HG02981 (cell line): Measurements from ENCODE around the gene CD80.
A peak's percentile ranks its signal among the peaks of the same experiment; 100 is the strongest.
"Not testable (repeated sequence)": the region's sequence is repeated elsewhere in the genome, so short reads cannot be mapped to it uniquely, and the experiment has no call there.

Experiments
- ATAC-seq: cut with Tn5 transposase; IDR thresholded peaks from one replicate; pipeline ENCODE4 v1.9.1; 2021; ENCODE audit warnings: mild to moderate bottlenecking, moderate library complexity; ENCODE audit not compliant: unreplicated experiment

Gene CD80, protein sequence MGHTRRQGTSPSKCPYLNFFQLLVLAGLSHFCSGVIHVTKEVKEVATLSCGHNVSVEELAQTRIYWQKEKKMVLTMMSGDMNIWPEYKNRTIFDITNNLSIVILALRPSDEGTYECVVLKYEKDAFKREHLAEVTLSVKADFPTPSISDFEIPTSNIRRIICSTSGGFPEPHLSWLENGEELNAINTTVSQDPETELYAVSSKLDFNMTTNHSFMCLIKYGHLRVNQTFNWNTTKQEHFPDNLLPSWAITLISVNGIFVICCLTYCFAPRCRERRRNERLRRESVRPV

DNA sequence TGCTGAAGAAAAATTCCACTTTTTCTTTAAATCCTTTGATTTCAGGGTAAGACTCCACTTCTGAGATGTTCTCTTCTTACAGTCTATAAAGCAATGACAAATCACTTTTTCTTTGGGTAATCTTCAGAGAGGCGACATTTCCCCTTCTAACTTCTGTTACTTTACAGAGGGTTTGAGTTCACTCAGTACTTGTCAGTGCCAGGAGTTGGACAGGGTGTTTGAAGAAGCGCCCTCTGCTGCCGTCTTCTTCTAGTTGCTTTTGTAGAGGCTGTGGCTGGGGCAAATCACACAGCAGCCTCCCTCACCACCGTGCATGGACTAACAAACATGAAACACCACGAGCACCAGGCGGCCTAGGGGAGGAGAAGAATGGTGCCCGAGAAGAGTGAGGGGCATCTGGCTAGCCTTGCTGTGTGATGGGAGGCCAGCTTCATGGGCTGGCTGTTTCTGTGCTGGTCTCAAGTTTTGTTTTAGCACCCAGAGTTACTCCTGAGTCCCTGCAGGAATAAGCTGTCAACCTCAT, at the start of gene CD80:
Gene CD80, minus strand, starts transcription at position 174 of the 523 bp plus-strand sequence. CDS start 1,886 bp downstream, outside the sequence.
- ATAC-seq = peak; percentile 62

GRCh38 chr3:119608405-119609000, 49.1 kb upstream of the CD80 start:
- no peak for ATAC-seq

- ATAC-seq = no peak
Observed at GRCh38 chr3:119604878-119605277, 45.5 kb upstream of the CD80 start.

DNA sequence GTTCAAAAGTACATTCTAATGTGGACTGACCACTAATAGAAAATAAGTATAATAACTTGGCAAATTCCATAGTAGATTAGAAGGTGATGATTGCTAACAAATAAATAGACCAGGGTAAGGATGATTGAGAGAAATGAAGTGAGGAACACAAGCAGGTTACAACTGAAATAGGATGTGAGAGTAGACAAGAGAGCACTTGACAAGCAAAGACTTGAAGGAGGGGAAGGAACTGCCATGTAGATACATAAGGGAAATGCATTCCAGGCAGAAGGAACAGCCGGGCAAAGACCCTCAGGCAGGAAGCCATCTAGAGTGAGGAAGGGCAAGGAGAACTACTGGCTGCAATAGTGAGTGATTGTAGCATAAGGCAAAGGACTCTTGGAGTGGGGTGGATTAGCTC, 43.3 kb upstream of the CD80 start:
- no peak for ATAC-seq

- ATAC-seq = no peak
Observed at GRCh38 chr3:119601154-119601553, 41.7 kb upstream of the CD80 start.

DNA sequence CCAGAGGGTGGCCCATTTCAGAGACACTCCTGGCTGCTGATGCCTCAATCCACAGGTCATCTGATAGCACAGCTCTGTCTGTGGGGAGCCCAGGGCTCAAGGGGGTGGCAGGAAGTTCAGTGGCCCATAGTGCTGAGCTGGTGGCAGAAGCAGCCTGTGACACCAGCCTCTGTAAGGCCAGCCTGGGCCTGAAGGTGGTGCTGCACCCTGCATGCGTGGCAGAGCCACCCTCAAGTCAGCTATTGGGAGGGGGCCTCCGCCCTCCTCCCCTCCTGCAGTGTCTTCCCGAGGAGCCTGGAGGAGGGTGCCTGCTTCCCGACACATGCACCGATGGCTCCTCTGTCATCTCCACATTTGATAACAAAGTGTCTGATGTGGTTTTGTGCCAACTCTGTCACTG, 41.3 kb upstream of the CD80 start:
- peak; percentile 71 for ATAC-seq

GRCh38 chr3:119599558-119600174, 40.3 kb upstream of the CD80 start:
- no peak for ATAC-seq

DNA sequence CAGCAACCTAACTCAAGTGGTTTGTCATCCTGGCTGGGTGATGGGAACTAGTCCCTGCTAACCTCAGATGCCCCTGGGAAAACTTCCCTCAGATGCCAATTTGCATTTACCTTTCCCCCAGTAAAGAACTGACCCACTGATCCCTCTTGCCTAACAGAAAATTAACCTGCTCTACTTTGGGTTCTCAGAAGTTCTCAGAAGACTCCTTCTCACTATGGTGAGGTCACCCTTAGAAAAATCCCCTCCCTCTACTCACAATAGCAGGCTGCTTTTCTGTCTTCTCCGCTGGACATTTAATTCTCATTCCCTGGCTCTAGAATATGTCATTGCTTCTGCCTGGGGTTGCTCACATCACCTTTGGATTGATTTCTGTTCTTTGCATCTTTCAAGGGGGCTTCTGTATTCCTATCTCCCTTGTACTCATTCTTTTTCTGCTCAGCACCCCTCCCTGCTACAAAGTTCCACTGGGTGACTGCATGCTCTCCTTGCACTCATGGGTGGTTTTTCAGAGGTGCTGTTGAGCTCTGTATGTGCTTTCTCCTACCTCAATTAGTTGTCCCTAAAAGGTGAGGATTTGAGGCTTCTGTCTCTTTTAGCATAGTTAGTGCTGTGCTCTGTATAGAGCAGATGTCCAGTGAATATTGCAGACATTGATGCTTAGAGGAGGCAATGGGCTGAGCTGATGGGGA, 39.1 kb upstream of the CD80 start:
- peak; percentile 47 for ATAC-seq

DNA sequence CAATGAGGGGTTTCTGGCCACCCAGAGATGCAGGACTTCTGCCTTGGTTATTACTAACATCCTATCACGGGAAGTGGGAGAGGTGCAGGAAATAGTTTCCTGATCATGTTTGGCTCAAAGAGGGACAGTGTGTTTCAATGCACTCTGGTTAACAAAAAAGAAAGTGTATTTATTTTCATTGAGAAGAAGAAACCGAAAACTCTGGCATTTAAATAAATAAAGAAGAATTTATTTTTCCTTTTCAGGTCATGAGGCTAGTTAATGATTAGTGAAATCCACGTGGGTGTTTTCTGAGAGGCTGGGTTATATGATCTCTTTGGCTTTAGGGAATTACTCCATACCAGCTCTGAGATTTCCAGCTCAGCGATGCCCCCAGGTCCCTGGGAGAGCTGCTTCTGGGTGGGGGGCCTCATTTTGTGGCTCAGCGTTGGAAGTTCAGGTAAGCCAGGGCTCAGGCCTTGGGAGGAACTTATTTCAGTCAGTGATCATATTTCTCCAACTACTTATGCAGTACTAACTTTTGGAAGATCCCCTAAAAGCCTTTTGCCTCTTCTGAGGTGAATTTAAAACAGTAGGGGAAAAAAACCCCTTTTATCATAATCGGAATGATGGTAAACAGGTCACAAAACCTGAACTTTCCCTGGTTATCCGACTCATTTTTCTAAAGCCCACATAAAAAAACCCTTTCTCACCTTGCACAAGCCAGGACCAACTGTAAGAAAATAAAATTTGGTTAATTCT, 38.3 kb upstream of the CD80 start, which contains the start of gene PLA1A:
Gene PLA1A, plus strand, starts transcription at position 338 of the 741 bp plus-strand sequence. Its CDS starts 29 bp downstream, at position 367.
- no peak for ATAC-seq

DNA sequence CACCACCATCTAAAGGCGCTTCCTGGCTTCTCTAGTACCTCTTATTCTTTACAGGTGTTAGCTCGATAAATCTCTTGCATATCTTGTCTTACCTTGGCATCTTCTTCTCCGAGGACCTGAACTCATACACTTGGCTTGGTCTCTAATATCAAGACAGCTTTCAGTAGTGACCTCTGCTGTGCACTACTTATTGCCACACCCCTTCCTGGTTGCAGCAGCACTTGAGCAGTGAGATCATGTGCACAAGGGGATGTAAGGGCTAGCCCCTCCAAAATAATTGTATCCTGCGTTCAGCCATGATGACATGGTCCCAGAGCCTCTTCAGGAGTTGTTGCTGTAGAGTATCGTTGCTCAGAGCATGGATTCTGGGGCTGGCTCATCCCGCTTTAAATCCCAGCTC, 37.0 kb upstream of the CD80 start:
- ATAC-seq = no peak

- ATAC-seq = no peak
Observed at GRCh38 chr3:119595639-119596334, 36.4 kb upstream of the CD80 start.

DNA sequence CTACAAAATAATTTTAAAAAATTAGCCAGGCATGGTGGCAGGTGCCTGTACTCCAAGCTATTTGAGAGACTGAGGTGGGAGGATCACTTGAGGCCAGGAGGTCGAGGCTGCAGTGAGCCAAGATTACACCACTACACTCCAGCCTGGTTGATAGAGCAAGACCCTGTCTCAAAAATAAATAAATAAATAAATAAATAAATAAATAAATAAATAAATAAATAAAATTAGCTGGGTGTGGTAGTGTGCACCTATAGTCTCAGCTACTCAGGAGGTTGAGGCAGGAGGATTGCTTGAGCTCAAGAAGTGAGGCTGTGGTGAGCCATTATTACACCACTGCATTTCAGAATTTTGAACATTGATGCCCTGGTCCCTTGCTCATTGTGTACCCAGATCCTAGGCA, 35.5 kb upstream of the CD80 start:
- ATAC-seq = not testable (repeated sequence)

DNA sequence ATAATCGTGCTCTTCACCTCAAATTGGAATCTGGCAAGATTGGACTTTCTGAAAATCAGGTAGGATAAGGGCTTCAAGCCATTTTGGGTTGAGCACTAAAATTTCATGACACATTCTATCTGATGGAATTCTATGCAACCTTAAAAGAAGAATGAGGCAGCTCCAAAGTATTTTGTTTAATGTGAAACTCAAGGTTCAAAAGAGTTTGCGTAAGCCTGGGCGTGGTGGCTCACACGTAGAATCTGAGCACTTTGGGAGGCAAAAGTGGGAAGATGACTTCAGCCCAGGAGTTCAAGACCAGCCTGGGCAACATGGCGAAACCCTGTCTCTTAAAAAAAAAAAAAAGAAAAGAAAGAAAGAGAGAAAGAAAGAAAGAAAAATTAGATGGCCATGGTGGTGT, 34.7 kb upstream of the CD80 start:
- ATAC-seq = no peak

DNA sequence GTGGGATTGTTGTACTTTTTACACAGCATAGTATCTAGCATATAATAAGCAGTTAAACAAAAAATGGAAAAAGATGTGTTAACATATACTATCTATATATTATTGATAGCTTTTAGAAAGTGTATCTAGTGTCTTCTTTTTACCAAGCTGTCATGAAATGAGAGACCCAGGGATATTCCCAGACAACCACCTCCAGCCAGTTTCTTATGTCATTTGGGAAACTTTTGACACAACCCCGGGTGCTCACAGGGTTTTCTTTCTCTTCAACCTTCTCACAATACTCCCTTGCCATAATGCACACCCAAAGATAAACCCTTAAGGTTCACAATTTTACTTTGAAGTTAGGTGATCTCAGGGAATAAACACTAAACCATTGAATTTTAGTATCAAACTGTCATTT, 33.4 kb upstream of the CD80 start:
- no peak for ATAC-seq

- no peak for ATAC-seq
Observed at GRCh38 chr3:119590706-119591105, 31.3 kb upstream of the CD80 start.

GRCh38 chr3:119589102-119589773, 29.8 kb upstream of the CD80 start:
- ATAC-seq = no peak

DNA sequence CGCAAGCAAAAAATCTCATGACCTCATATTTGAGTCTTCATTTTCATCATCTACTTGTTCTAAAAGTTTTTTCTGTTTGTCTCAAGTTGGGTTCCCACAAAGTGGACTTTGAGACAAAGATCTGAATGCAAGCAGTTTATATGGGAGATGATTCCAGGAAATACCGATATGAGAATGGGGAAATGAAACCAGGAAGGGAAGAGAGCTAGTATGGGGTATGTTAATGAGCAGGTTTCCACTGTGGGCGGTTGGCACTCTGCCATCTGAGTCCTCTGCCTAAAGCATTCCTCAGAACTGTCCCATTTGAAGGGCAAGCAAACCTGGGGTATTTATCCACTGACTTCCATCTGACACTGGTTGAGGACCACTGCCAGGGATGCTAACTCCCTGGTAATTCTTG, 28.7 kb upstream of the CD80 start:
- ATAC-seq = no peak

DNA sequence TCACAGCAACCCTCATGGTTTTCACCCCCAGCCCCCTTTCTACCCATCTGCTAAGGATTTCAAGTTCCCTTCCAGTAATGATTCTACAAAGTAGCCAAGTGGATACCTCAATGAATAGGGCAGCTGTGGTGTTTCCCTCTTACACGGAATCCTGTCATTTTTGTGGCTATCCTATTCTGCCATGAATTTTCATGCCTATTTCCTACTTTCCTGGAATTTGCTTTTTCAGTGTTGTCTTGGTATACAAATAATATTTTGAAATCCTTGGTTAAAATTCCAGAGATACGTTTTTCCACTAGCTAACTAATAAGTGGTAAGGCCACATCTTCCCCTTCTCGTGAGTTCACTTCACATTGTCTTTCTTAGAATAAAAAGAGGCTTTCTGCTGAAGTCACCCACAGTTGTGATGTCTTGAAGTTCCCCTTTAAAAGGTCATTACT, 27.3 kb upstream of the CD80 start:
- no peak for ATAC-seq

DNA sequence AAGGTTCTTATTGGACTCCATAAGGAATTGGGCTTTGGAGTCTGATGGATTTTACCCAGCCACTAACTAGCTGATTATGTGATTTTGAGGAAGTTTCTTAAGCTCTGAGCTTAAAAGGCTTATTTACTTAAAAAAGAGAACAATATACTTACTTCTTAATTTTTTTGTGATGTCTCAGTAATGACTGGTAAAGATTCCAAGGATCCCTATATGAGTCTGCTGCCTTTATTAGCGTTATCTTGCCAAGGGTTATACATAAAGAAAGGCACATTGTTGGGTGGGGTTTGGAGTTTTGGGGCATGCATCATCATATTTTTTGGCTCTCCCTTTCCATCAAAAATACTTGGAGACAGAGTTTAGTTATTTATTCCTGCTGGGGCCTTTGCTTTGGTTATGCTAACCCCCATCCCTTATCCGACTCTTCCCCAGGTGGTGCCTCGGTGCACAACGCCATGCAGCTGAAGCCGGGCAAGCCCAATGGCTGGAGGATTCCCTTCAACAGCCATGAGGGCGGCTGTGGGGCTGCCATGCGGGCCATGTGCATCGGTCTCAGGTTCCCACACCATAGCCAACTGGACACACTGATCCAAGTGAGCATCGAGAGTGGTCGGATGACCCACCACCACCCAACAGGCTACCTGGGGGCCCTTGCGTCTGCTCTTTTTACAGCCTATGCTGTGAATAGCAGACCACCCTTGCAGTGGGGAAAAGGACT, 26.6 kb upstream of the CD80 start:
- ATAC-seq = no peak
